Spleen (tissue), 13 donors: ENCODE data around the gene TMEM147. TPM values are rescaled to one million over a fixed set of nuclear protein-coding genes. Genes with fewer than 3 reads are reported as not detected.

ENCODE experiments used
- DNase-seq: peaks from one replicate; pipeline ENCODE4 v3.0.0-alpha.2; 2020
- H3K27ac ChIP-seq, 8 donors: fragments of 200-600 bp; sonication (generic) in 7 of 8; 1 replicate in 4 of 8; 2 replicates in 4 of 8; pipeline versions ENCODE4 v1.5.0 to v1.8.0; 2016 to 2021; ENCODE audit warnings: inconsistent platforms in 4 of 8, mild to moderate bottlenecking in 4 of 8, moderate library complexity in 1 of 8
- H3K27me3 ChIP-seq, 7 donors: fragments of 200-600 bp; sonication (generic) in 6 of 7; replicated peaks in 1 of 7; 1 replicate in 4 of 7; 2 replicates in 3 of 7; pipeline versions ENCODE4 v1.5.0 to v1.8.0; 2016 to 2021; ENCODE audit warnings: inconsistent platforms in 3 of 7, mild to moderate bottlenecking in 1 of 7
- H3K36me3 ChIP-seq, 6 donors: fragments of 200-600 bp; sonication (generic) in 5 of 6; 1 replicate in 4 of 6; 2 replicates in 2 of 6; pipeline versions ENCODE4 v1.5.0 to v1.8.0; 2016 to 2021; ENCODE audit warnings: inconsistent platforms in 2 of 6
- H3K4me1 ChIP-seq, 6 donors: fragments of 200-600 bp; sonication (generic) in 5 of 6; 1 replicate in 3 of 6; 2 replicates in 3 of 6; pipeline versions ENCODE4 v1.5.0 to v1.8.0; 2016 to 2021; ENCODE audit warnings: inconsistent platforms in 3 of 6
- H3K4me3 ChIP-seq, 8 donors: fragments of 200-600 bp; sonication (generic) in 7 of 8; 1 replicate in 4 of 8; 2 replicates in 4 of 8; pipeline versions ENCODE4 v1.5.0 to v1.8.0; 2016 to 2021; ENCODE audit warnings: inconsistent platforms in 4 of 8, mild to moderate bottlenecking in 4 of 8, moderate library complexity in 2 of 8
- H3K9me3 ChIP-seq, 8 donors: fragments of 200-600 bp; sonication (generic) in 7 of 8; 1 replicate in 4 of 8; 2 replicates in 4 of 8; pipeline versions ENCODE4 v1.5.0 to v1.8.0; 2016 to 2021; ENCODE audit warnings: inconsistent platforms in 4 of 8
- CTCF ChIP-seq, 11 experiments: fragments of 200-600 bp in 7 of 11; fragments of 450-650 bp in 4 of 11; sonication (generic) in 4 of 11; IDR thresholded peaks in 8 of 11; conservative IDR thresholded peaks in 3 of 11; 1 replicate in 7 of 11; 2 replicates in 4 of 11; pipeline versions ENCODE4 v1.4.0 to v1.8.0; 2016 to 2021; ENCODE audit warnings: antibody characterized with exemption in 11 of 11, inconsistent platforms in 4 of 11, mild to moderate bottlenecking in 1 of 11
- POLR2A ChIP-seq, 3 donors: fragments of 450-650 bp; IDR thresholded peaks; one replicate each; pipeline ENCODE4 v1.5.1; 2017; ENCODE audit warnings: antibody characterized with exemption in 3 of 3, mild to moderate bottlenecking in 1 of 3
- POLR2AphosphoS5 ChIP-seq, 3 donors: sonication (generic); formaldehyde crosslinking; IDR thresholded peaks; one replicate each; pipeline ENCODE4 v1.5.1; 2017; ENCODE audit warnings: antibody characterized with exemption in 3 of 3
- whole genome bisulfite sequencing, 5 donors: extraction: QIAGEN DNeasy Blood & Tissue Kit in 3 of 5; methylation state at CpG; one replicate each; pipeline versions ENCODE4 v1.1.5 to v1.1.7; 2013 to 2018; 5-methylcytosine and 5-hydroxymethylcytosine counted together
- intact Hi-C: fragments of 100-400 bp; cut with DNase I; formaldehyde crosslinking; loops from one replicate; pipeline ENCODE4 v1.15.0; 2023; ENCODE audit warnings: low total_unique reads
- long read RNA-seq, 2 donors: transcript quantifications; one replicate each; lab custom pipeline, GENCODE V29; 2026
- polyA plus RNA-seq, 3 donors: library from polyadenylated mRNA; stranded (reverse); fragments of 200-250 nt; gene quantifications; one replicate each; pipeline ENCODE4 v1.2.1, GENCODE V29; 2013
- total RNA-seq, 7 donors: library from RNA; depleted of rRNA in 3 of 7; stranded (reverse); fragments of >200 nt in 3 of 7; fragmentation: NEBNext Ultra II Directional in 4 of 7; extraction: Animal tissue kit (Norgen Biotek cat#: 25700) in 4 of 7; gene quantifications; one replicate each; pipeline versions ENCODE4 v1.1.0 to v1.2.1, GENCODE V29; 2016 to 2021
- donor health status: healthy with polysubstance abuse.
- donor health status: DM: no; HTN: no; CAD: no; lungs with moderate emphysema.
- donor health status: DM: no; HTN: no; CAD: no.
- donor health status: Bipolar disorder and iron deficiency.
- donor health status: healthy.
- donor health status: DM: no; HTN: no; CAD: no.
- donor health status: DM: yes; HTN: yes; CAD: no.

TMEM147 gene
- total RNA-seq (10 to 100 TPM; 47.6 to 67.7 (median 50.4) TPM), polyA plus RNA-seq (10 to 100 TPM; 57.9 to 88.7 (median 78.7) TPM)
- long read RNA-seq, donor 1, transcript TMEM147-201 (7 exons, 899 nt): major isoform, 44 of 69 reads
- long read RNA-seq, donor 1, partial matches to known transcripts: 22 of 69 reads
- long read RNA-seq, donor 1, other reads (novel, unspliced or antisense): 0 of 69 reads
- long read RNA-seq, donor 2, transcript TMEM147-201 (7 exons, 899 nt): major isoform, 34 of 65 reads
- long read RNA-seq, donor 2, partial matches to known transcripts: 24 of 65 reads
- long read RNA-seq, donor 2, other reads (novel, unspliced or antisense): 0 of 65 reads

GRCh38 chr19:35545001-35545854, at the start of gene TMEM147:
TMEM147 (plus strand) TSS chr19:35545626; CDS start chr19:35545740, 114 bp downstream.
- intact Hi-C loops: no loop called here
- peak; percentile 97 for DNase-seq
- Histone ChIP-seq H3K36me3 (peaks cover 0 to 36% (median 0%) of the 10 kb centered on the region in 6 donors), H3K27ac (peak within 1 kb of the TSS; percentile 71 to 91 (median 87)), H3K27me3 (no peaks in the 10 kb centered on the region), H3K9me3 (no peaks in the 10 kb centered on the region), H3K4me1 (peaks cover 17 to 52% (median 30%) of the 10 kb centered on the region in 6 donors), H3K4me3 (peak within 1 kb of the TSS; percentile 64 to 93 (median 76))
- TF ChIP-seq CTCF (IDR thresholded peaks at IDR 0.05 in 8 of 11, conservative IDR thresholded peaks at IDR 0.05 in 3 of 11) (peak in 2 of 11 experiments; percentile 10 to 31), POLR2A (IDR thresholded peaks at IDR 0.05) (peak in 1 of 3 donors; percentile 6), POLR2AphosphoS5 (IDR thresholded peaks at IDR 0.05) (peak; percentile 87 to 91 (median 90))
- WGBS, 5 donors: 0 to 1% (median 1%) methylated on average over 50 to 85 of the region's 85 CpGs

- no peaks in the 10 kb centered on the region for H3K9me3 ChIP-seq
- no peak for DNase-seq
- no peak for TF ChIP-seq POLR2A (IDR thresholded peaks at IDR 0.05)
- TF ChIP-seq POLR2AphosphoS5 (IDR thresholded peaks at IDR 0.05): no peak
- TF ChIP-seq CTCF (IDR thresholded peaks at IDR 0.05 in 8 of 11, conservative IDR thresholded peaks at IDR 0.05 in 3 of 11): no peak
- WGBS, 5 donors: 75 to 87% (median 83%) methylated on average over 14 of the region's 14 CpGs
- no peak overlapping the region for H3K27ac ChIP-seq
- H3K36me3 ChIP-seq: no peaks in the 10 kb centered on the region
- no peak overlapping the region for H3K4me3 ChIP-seq
- peaks cover 0 to 38% (median 0%) of the 10 kb centered on the region in 7 donors for H3K27me3 ChIP-seq
- H3K4me1 ChIP-seq: peaks cover 0 to 11% (median 7%) of the 10 kb centered on the region in 6 donors
- intact Hi-C loops: loop anchor here (10.0 kb wide), 1 partner anchor 143 kb away; the partner anchor contains the start of gene FFAR3
Observed at GRCh38 chr19:35497406-35497805, 48.0 kb upstream of the TMEM147 start.

GRCh38 chr19:35498220-35498619, 47.2 kb upstream of the TMEM147 start:
- intact Hi-C loops: loop anchor here (10.0 kb wide), 1 partner anchor 143 kb away; the partner anchor contains the start of gene FFAR3
- no peaks in the 10 kb centered on the region for H3K36me3 ChIP-seq
- WGBS, 5 donors: 80 to 98% (median 89%) methylated on average over 3 of the region's 3 CpGs

More at GRCh38 chr19:35498220-35498619, 47.2 kb upstream of the TMEM147 start:
- no peak for DNase-seq
- Histone ChIP-seq H3K4me1 (peaks cover 0 to 11% (median 7%) of the 10 kb centered on the region in 6 donors), H3K9me3 (no peaks in the 10 kb centered on the region), H3K27me3 (peaks cover 0 to 43% (median 0%) of the 10 kb centered on the region in 7 donors), H3K27ac (no peak overlapping the region), H3K4me3 (no peak overlapping the region)
- TF ChIP-seq POLR2A (IDR thresholded peaks at IDR 0.05) (no peak), POLR2AphosphoS5 (IDR thresholded peaks at IDR 0.05) (no peak), CTCF (IDR thresholded peaks at IDR 0.05 in 8 of 11, conservative IDR thresholded peaks at IDR 0.05 in 3 of 11) (no peak)
